ENCODE data around the gene FGFRL1. TPM values are rescaled to one million over a fixed set of nuclear protein-coding genes. Genes with fewer than 3 reads are reported as not detected.
A peak's percentile ranks its signal among the peaks of the same experiment; 100 is the strongest.
"Not testable (repeated sequence)": the region's sequence is repeated elsewhere in the genome, so short reads cannot be mapped to it uniquely, and the experiment has no call there.

FGFRL1 gene
- total and polyA plus RNA-seq, 2 experiments from 2014 or later = 28.1 to 34.0 TPM

DNA sequence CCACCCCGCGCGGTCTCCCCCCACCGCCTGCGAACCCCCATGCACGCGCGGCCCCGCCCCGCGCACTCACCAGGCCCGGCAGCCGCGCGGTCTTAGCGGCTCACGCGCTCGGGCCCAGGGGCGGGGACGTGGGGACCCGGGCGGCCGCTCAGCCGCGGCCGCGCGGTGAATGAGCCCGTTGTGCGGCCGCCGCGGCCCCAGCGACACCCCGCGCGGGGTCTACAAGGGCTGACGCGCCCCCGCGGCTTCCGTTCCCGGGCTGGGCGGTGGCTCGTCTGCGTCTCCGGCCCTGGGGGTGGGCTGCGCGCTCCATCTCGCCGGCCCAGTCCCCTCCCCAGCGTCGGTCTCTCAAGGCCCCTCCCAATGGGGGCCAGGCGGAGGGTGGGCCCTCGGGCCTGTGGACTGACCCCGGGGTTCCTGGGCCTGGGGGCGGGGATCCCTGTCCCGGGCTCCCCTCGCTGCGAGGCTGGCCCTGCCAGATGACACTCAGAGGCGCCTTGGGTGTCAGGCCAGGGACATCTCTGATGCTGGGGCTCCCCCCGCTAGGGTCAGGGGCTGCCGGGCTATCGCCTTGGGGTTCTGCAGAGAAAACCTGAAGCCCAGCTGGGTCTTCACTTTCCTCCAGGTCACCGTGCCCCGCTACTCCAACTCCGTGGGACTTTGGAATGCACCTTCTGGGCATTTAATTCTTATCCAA is 13.9 kb upstream of the FGFRL1 start:
- Histone ChIP-seq H3K36me3 (replicated peaks; ENCODE audit: insufficient read depth, low read depth) (no peaks in the 10 kb centered on the region), H3K4me2 (peak overlapping the region; percentile 92), H2AFZ (no peak overlapping the region), H4K20me1 (ENCODE audit: insufficient read depth, poor library complexity, severe bottlenecking) (no peaks in the 10 kb centered on the region), H3K4me1 (ENCODE audit: insufficient read depth) (peaks cover 35% of the 10 kb centered on the region), H3K27me3 (peaks cover 39% of the 10 kb centered on the region), H3K27ac (no peak overlapping the region), H3K4me3 (peak overlapping the region; percentile 42), H3K79me2 (no peaks in the 10 kb centered on the region), H3K9me3 (ENCODE audit: low read depth) (no peaks in the 10 kb centered on the region), H3K9me2 (replicated peaks; ENCODE audit: insufficient read depth) (no peaks in the 10 kb centered on the region)
- peak; percentile 78 for DNase-seq (ENCODE audit: low spot score)
- no peak for TF ChIP-seq EZH2phosphoT487 (IDR thresholded peaks at IDR 0.05; ENCODE audit: low read depth, severe bottlenecking, unreplicated experiment)
- TF ChIP-seq, protein P1, sequence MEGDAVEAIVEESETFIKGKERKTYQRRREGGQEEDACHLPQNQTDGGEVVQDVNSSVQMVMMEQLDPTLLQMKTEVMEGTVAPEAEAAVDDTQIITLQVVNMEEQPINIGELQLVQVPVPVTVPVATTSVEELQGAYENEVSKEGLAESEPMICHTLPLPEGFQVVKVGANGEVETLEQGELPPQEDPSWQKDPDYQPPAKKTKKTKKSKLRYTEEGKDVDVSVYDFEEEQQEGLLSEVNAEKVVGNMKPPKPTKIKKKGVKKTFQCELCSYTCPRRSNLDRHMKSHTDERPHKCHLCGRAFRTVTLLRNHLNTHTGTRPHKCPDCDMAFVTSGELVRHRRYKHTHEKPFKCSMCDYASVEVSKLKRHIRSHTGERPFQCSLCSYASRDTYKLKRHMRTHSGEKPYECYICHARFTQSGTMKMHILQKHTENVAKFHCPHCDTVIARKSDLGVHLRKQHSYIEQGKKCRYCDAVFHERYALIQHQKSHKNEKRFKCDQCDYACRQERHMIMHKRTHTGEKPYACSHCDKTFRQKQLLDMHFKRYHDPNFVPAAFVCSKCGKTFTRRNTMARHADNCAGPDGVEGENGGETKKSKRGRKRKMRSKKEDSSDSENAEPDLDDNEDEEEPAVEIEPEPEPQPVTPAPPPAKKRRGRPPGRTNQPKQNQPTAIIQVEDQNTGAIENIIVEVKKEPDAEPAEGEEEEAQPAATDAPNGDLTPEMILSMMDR (IDR thresholded peaks at IDR 0.05; ENCODE audit: poor library complexity) = no peak
- TF ChIP-seq EZH2 (IDR thresholded peaks at IDR 0.05; ENCODE audit: borderline replicate concordance) = no peak
- WGBS (ENCODE audit: low lambda C conversion rate, missing lambda C conversion rate) = 21% methylated on average over 8 of the region's 68 CpGs

DNA sequence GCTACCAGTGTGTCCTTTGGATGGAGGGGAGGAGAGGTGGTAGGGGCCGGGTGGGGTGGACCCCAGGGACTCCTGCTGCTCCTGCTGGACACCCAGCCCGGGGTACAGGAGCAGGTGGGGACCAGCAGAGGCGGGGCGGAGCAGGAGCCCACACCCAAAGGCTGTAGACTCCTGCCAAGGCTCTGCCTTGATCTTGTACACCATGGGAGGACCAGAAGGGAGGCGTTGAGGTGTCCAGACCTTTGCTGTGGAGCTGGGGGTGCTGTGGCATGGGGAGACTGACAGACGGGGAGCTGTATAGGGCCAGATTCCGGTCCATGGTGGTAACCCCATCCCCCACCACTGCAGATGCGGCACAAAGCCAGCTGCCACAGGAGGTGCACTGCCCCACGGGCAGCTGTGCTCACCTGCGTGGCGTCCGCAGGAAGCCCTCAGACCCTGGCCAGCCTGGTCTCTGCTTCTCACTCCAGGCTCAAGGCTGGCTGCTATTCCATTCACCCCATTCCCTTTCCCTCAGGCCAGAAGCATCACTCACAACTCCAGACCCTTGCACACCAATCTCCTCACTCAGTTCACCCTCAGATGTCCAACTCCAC is 13.2 kb upstream of the FGFRL1 start:
- Histone ChIP-seq H3K27ac (no peak overlapping the region), H3K36me3 (replicated peaks; ENCODE audit: insufficient read depth, low read depth) (no peaks in the 10 kb centered on the region), H3K27me3 (peaks cover 44% of the 10 kb centered on the region), H3K79me2 (no peaks in the 10 kb centered on the region), H3K9me3 (ENCODE audit: low read depth) (no peaks in the 10 kb centered on the region), H3K4me2 (peak overlapping the region; percentile 92), H3K9me2 (replicated peaks; ENCODE audit: insufficient read depth) (no peaks in the 10 kb centered on the region), H2AFZ (no peak overlapping the region), H3K4me1 (ENCODE audit: insufficient read depth) (peaks cover 40% of the 10 kb centered on the region), H4K20me1 (ENCODE audit: insufficient read depth, poor library complexity, severe bottlenecking) (no peaks in the 10 kb centered on the region), H3K4me3 (no peak overlapping the region)
- WGBS (ENCODE audit: low lambda C conversion rate, missing lambda C conversion rate) = 75% methylated on average over 11 of the region's 12 CpGs
- no peak for TF ChIP-seq EZH2phosphoT487 (IDR thresholded peaks at IDR 0.05; ENCODE audit: low read depth, severe bottlenecking, unreplicated experiment)
- TF ChIP-seq EZH2 (IDR thresholded peaks at IDR 0.05; ENCODE audit: borderline replicate concordance) = no peak
- TF ChIP-seq, protein P1 (IDR thresholded peaks at IDR 0.05; ENCODE audit: poor library complexity) = no peak
- DNase-seq (ENCODE audit: low spot score) = no peak

DNA sequence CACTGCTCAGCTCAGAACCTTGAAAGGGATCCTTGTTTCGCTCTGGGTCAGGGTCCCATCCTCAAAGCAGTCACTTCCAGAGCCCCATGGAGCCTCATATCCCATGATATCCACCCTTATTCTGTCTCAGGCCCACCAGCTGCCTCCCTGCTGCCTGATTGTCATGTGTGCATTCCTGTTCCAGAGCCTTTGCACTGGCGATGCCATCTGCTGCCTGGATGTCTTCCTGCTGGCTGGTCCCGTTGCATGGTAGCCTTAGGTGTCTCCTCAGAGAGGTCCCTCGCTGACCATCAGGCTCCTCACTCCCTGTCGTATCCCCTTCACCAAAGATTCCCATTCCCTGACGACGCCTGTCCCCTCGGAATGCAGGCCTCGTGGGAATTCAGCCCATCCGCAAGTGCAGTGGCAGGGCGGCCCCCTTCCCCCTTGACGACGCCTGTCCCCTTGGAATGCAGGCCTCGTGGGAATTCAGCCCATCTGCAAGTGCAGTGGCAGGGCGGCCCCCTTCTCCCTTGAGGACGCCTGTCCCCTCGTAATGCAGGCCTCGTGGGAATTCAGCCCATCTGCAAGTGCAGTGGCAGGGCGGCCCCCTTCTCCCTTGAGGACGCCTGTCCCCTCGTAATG is 12.1 kb upstream of the FGFRL1 start:
- H3K27me3 ChIP-seq = peaks cover 56% of the 10 kb centered on the region
- not testable (repeated sequence) for H3K4me2 ChIP-seq; H3K9me2 ChIP-seq (replicated peaks; ENCODE audit: insufficient read depth); H2AFZ ChIP-seq; H3K79me2 ChIP-seq; H3K4me3 ChIP-seq; H3K9me3 ChIP-seq (ENCODE audit: low read depth); H4K20me1 ChIP-seq (ENCODE audit: insufficient read depth, poor library complexity, severe bottlenecking); H3K27ac ChIP-seq; H3K36me3 ChIP-seq (replicated peaks; ENCODE audit: insufficient read depth, low read depth); DNase-seq (ENCODE audit: low spot score)
- H3K4me1 ChIP-seq (ENCODE audit: insufficient read depth) = peaks cover 34% of the 10 kb centered on the region
- WGBS (ENCODE audit: low lambda C conversion rate, missing lambda C conversion rate) = 74% methylated on average over 14 of the region's 21 CpGs

DNA sequence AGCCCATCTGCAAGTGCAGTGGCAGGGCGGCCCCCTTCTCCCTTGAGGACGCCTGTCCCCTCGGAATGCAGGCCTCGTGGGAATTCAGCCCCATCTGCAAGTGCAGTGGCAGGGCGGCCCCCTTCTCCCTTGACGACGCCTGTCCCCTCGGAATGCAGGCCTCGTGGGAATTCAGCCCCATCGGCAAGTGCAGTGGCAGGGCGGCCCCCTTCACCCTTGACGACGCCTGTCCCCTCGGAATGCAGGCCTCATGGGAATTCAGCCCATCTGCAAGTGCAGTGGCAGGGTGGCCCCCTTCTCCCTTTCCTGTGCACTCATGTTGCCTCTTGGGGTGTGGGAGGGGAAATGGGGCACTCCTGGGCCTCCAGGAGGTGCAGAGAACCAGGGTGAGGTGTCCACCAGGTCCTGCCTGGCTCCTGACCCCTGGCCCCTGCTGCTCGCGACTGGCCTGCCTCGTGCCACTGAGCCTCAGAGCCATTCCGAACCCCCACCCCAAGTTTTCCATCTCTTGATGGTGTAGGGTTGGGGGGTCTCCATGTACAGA is 11.5 kb upstream of the FGFRL1 start:
- no peaks in the 10 kb centered on the region for H3K9me3 ChIP-seq (ENCODE audit: low read depth)
- 82% methylated on average over 10 of the region's 18 CpGs for WGBS (ENCODE audit: low lambda C conversion rate, missing lambda C conversion rate)
- H3K27me3 ChIP-seq = peaks cover 61% of the 10 kb centered on the region

More for the DNA sequence above, 11.5 kb upstream of the FGFRL1 start:
- Histone ChIP-seq H3K36me3 (replicated peaks; ENCODE audit: insufficient read depth, low read depth) (no peaks in the 10 kb centered on the region), H4K20me1 (ENCODE audit: insufficient read depth, poor library complexity, severe bottlenecking) (no peaks in the 10 kb centered on the region), H3K27ac (no peak overlapping the region), H3K4me1 (ENCODE audit: insufficient read depth) (peaks cover 34% of the 10 kb centered on the region), H3K4me2 (no peak overlapping the region), H3K4me3 (no peak overlapping the region), H2AFZ (no peak overlapping the region), H3K9me2 (replicated peaks; ENCODE audit: insufficient read depth) (no peaks in the 10 kb centered on the region), H3K79me2 (no peaks in the 10 kb centered on the region)
- TF ChIP-seq EZH2phosphoT487 (IDR thresholded peaks at IDR 0.05; ENCODE audit: low read depth, severe bottlenecking, unreplicated experiment) (no peak), EZH2 (IDR thresholded peaks at IDR 0.05; ENCODE audit: borderline replicate concordance) (no peak)
- TF ChIP-seq, protein P1 (IDR thresholded peaks at IDR 0.05; ENCODE audit: poor library complexity) = no peak
- DNase-seq (ENCODE audit: low spot score) = no peak
